GM19395 (cell line): ENCODE results near the gene USP15.
A peak's percentile ranks its signal among the peaks of the same experiment; 100 is the strongest.
"Not testable (repeated sequence)": the region's sequence is repeated elsewhere in the genome, so short reads cannot be mapped to it uniquely, and the experiment has no call there.

Source experiments
- ATAC-seq: cut with Tn5 transposase; IDR thresholded peaks from one replicate; pipeline ENCODE4 v1.9.1; 2021; ENCODE audit warnings: mild to moderate bottlenecking, moderate library complexity; ENCODE audit not compliant: unreplicated experiment

Gene USP15

DNA sequence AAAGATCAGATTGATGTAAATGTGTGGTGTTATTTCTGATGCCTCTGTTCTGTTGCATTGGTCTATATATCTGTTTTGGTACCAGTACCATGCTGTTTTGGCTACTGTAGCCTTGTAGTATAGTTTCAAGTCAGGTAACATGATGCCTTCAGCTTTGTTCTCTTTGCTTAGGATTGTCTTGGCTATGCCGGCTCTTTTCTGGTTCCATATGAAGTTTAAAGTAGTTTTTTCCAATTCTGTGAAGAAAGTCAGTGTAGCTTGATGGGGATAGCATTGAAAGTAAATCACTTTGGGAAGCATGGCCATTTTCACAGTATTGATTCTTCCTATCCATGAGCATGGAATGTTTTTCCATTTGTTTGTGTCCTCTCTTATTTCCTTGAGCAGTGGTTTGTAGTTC is 105.6 kb downstream of the USP15 start:
- ATAC-seq = not testable (repeated sequence)

DNA sequence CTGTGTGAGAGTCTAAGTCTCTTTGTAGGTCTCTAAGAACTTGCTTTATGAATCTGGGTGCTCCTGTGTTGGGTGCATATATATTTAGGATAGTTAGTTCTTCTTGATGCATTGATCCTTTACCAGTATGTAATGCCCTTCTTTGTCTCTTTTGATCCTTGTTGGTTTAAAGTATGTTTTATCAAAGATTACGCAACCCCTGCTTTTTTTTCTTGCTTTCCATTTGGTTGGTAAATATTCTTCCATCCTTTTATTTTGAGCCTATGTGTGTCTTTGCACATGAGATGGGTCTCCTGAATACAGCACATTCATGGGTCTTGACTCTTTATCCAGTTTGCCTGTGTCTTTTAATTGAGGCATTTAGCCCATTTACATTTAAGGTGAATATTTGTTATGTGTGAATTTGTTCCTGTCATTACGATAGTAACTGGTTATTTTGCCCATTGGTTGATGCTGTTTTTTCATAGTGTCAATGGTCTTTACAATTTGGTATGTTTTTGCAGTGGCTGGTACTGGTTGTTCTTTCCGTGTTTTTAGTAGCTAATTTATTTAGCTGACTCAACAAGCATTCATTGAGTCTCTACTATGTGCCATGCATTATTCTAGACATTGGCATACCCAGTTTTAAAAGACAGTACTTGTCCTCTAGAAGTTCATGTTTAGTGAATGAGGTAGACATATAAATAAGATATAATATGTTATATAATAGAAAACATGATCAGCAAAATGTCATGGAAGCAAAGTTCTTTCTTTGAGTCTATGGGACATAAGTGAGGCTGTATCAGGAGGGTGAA is 108.4 kb downstream of the USP15 start:
- not testable (repeated sequence) for ATAC-seq

DNA sequence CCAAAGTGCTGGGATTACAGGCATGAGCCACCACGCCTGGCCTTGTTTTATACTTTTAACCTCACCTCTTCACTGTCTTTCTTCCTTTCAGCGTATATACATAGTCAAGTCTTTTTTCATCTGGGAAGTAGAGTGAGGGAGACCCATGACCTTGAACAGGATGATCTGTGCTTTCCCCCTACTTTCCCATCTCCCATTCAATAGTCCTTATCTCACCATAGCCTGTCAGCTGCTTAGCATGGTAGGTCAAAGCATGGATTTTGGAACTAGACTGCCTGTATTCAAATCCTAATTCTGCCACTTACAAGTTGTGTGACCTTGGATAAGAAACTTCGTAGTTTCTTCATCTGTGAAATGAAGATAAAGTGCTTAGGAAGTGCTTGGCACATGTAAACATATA is 110.0 kb downstream of the USP15 start:
- ATAC-seq = no peak

DNA sequence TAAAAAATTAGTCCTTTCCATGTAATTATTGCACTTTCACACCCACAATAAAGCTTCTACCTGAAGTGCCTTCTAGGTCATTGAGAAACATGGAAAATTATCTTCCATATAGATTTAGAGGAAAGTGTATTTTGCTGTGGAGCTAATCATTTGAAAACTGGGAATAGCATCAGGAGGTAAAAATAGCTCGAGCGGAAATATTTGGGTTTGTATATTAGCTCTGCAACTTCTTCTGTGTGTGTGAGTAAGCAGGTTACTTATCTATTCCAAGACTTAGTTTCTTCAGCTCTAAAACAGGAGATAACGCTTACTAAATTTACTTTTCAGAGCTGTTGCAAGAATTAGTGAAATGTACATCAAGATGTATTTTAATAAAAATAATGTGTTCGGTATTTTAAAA is 111.5 kb downstream of the USP15 start:
- no peak for ATAC-seq

GRCh38 chr12:62372134-62372533 is 111.9 kb downstream of the USP15 start:
- ATAC-seq = no peak

DNA sequence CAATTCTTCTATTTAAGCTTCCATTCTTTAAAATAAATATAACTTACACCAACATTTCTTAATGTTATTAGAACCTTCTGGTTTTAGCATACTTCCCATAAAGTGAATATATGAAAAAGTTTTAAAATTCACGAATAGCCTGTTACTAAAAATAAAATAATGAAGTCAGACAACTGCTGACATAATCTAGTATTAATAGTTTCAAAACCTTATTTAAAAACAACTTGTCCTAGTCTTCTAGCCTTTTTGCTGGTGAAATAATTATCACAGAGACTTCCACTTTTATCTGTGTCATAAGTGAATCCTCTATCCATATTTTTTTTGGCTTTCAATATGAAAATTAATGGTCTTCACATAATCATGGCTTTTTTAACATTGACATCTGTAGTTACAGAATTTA is 112.6 kb downstream of the USP15 start:
- ATAC-seq = no peak

GRCh38 chr12:62375603-62376002 is 115.4 kb downstream of the USP15 start:
- ATAC-seq = no peak

DNA sequence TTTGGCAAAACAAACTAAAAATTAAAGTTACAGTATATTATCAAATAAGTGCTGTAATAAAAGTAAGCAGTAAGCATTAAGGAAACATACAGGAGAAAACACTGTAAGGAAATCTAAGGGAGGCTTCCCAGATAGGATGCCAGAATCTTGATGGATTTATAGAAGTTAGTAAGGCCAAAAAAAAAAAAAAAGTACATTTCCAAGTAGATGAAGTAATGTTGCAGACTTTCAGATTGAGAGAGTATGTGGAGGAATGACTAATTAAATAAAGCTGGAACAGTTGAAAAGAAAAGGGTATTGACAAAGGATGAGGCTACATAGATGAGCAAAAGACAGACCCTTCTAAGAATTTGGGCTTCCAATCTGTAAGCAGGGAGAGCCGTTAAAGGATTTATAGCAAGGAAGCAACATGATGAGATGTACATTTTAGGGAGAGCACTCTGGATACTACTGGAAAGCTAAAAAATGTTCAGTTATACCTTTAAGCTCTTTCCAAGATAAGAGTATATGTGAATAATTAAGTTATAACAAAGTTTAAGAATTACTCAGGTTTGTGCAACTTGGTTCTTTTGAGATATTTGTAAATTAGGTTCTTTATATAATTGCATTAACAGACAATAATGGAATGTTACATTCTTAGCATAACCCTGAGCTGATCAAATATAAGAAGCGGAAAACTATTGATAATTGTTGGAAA is 119.0 kb downstream of the USP15 start:
- no peak for ATAC-seq

GRCh38 chr12:62379723-62380045 is 119.5 kb downstream of the USP15 start:
- no peak for ATAC-seq

GRCh38 chr12:62382526-62382925 is 122.3 kb downstream of the USP15 start:
- no peak for ATAC-seq

- no peak for ATAC-seq
Measured at GRCh38 chr12:62396750-62397149, 136.5 kb downstream of the USP15 start.

- ATAC-seq = peak; percentile 73
Measured at GRCh38 chr12:62400135-62400534, 139.9 kb downstream of the USP15 start.

- no peak for ATAC-seq
Measured at GRCh38 chr12:62401631-62402030, 141.4 kb downstream of the USP15 start.

DNA sequence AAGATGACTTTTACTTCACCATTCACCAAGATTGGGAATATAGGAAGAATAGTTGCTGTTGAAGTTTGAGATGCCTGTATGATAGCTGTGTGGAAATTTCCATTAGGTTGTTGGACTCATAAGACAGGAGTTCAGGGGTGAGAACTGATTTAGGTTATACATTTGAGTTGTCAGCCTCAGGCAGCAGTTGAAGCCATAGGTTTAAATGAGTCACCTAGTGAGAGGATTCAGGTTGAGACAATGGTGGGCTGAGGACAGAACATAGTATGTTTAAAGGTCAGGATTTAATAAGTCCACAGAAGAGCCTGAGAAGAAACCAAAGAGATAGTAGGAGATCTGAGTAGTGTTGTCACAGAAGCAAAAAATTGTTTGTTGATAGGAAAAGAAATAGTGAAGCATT is 142.8 kb downstream of the USP15 start:
- ATAC-seq = no peak

- no peak for ATAC-seq
Measured at GRCh38 chr12:62407587-62407986, 147.4 kb downstream of the USP15 start.

DNA sequence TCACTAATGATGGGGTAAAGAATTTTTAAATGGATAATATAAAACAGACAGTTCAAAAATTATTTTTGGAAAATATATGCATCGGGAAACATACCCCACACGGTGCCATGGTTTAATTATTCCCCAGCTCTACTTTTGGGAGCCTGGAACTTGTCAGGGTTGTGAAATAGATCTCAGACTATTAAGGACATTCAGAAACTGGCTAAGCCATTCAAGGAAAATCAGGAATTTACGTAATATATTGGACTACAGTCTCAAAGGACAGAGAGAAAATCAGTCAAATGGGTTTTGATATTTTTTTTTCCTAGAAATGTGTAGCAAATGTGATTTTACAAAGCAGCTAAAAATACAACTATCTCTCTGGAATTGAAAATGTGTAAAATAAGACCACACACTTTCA is 148.9 kb downstream of the USP15 start:
- no peak for ATAC-seq

DNA sequence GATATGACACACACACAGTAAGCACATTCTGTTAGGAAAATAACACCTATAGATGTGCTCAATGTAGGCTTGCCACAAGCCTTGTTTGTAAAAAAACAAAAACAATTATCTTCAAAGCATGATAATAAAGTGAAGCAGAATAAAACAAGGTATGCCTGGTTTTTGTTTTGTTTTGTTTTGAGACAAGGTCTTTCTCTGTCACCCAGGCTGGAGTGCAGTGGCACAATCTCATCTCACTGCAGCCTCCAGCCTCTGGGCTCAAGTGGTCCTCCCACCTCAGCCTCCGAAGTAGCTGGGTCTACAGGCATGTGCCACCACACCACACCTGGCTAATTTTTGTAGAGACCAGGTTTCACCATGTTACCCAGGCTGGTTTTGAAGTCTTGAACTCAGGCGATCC is 154.0 kb downstream of the USP15 start:
- no peak for ATAC-seq

- ATAC-seq = no peak
Measured at GRCh38 chr12:62426089-62426488, 165.9 kb downstream of the USP15 start.

GRCh38 chr12:62429457-62429856 is 169.3 kb downstream of the USP15 start:
- no peak for ATAC-seq

DNA sequence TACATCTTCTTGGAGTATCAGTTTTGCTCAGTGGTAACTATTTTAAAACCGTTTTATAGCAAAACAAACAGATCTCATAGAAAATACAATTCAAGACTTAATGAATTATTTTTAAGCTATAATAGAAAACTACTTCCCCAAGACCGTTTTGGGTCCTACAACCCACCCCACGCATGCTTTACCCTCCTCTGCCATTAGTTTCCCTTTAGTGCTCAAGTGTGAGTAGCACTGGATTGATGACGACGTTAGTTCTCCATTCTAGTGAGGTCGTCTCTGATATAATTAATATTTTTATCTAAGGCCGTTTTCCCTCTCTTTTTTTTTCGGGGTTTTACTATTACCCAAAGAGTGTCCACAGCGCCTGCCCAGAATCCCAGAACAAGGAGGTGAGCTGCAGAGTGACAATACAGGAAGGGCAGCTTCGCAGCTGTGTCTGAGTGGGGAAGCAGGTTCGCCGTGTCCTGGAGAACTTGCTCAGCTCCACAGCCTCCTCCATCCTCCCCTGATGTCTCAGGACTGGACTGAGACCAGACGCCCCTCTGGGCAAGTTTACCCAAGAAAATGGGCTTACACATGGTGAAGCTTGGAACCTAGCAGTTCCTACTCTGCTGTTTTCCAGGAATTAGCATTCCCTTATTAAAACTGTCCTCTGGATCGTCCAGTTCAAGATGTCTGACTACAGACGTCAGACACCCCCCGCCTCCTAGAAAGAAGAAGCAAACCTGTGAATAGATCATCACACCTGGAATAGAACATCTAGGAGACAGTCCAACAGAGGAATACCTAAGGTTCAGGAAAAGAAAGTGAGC is 174.5 kb downstream of the USP15 start:
- peak; percentile 29 for ATAC-seq

GRCh38 chr12:62435303-62436163 is 175.3 kb downstream of the USP15 start:
- peak; percentile 82 for ATAC-seq
